OCI-LY1 (cell line): ENCODE measurements around the gene TOMM5.

Experiments
- CTCF ChIP-seq: fragments of 200-600 bp; sonication (generic), shearing (Covaris generic); IDR thresholded peaks from 2 replicates; pipeline ENCODE4 v1.5.1; 2017; ENCODE audit warnings: mild to moderate bottlenecking, antibody characterized with exemption, low read length, moderate library complexity, mixed read lengths
- EZH2 ChIP-seq: fragments of 200-600 bp; sonication (generic), shearing (Covaris generic); IDR thresholded peaks from 2 replicates; pipeline ENCODE4 v1.8.0; 2017; ENCODE audit warnings: borderline replicate concordance, mixed run types, mild to moderate bottlenecking, antibody characterized with exemption, low read length, moderate library complexity, mixed read lengths

GRCh38 chr9:37596504-37596903 lies 4.1 kb upstream of the TOMM5 start:
- no peak for TF ChIP-seq CTCF
- no peak for TF ChIP-seq EZH2
